GM19240 (cell line): ENCODE results near the gene ZKSCAN1.
A peak's percentile ranks its signal among the peaks of the same experiment; 100 is the strongest.

Source experiments
- DNase-seq: peaks from one replicate; pipeline ENCODE4 v3.0.0; 2011; ENCODE audit warnings: low spot score; ENCODE audit not compliant: insufficient read length

The ZKSCAN1 gene

GRCh38 chr7:100035876-100036275, 20.5 kb downstream of the ZKSCAN1 start:
- DNase-seq, result no peak

GRCh38 chr7:100038326-100038725, 22.9 kb downstream of the ZKSCAN1 start:
- DNase-seq, result no peak

DNA sequence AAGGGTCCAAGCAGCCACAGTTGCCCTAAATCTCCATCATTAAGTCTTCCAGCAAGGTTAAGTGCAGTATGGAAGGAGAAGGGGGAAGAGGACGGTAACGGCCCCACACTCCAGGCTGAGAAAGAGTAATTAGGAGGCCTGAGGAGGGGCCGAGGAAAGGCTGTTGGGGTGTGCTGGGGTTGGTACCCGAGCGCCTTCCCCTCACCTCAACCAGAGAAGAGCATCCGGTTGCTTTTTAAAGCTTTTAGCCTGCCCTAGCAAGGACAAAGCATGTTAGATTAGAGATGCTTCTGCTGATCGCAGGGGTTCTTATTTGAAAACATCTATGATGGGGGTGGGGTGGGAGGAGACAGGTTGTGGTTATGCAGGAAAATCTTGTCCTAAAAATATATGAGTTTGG, 25.2 kb downstream of the ZKSCAN1 start:
- no peak for DNase-seq

GRCh38 chr7:100044718-100045117, 29.3 kb downstream of the ZKSCAN1 start:
- DNase-seq, result no peak

GRCh38 chr7:100048680-100049079, 33.3 kb downstream of the ZKSCAN1 start:
- no peak for DNase-seq

- peak; percentile 85 for DNase-seq
Observed at GRCh38 chr7:100049441-100050291, 34.3 kb downstream of the ZKSCAN1 start, which contains the start of gene ZSCAN21. Gene ZSCAN21 (plus strand): TSS chr7:100049774. CDS start chr7:100057007, 7,233 bp downstream.

DNA sequence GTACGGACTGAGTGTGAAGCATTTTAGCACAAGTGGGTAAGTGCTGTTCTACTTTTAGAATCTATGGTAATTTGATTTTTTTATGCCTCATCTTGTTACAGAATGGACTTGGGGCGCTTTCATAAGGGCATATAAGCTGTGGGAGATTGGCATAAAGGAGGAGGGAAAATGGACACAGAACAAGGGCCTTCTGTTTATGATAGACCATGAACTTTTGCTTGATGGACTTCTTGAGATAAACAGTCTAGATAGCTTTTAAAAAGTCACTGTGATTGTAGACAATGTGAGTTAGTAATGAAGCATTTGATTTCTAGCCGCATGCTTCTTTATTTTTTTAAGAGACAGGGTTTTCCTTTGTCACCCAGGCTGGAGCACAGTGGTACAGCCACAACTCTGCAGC, 36.2 kb downstream of the ZKSCAN1 start:
- no peak for DNase-seq

DNA sequence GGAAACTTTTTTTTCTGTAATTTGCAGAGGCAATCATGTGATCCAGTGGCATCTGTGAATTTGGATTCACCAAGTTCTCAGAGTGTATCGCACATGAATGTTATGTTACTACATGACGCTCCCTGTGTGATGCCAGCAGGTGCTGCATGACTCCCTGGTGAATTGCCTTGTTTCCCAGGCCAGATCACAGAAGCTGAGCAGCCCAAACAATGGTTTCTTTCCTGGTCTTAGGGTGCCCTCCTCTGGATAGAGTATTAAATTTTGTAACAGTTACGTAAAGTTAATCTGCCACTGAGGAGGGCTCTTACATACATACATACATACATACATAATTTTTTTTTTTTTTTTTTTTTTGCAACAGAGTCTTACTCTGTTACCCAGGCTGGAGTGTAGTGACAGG, 37.8 kb downstream of the ZKSCAN1 start:
- DNase-seq, result no peak

DNA sequence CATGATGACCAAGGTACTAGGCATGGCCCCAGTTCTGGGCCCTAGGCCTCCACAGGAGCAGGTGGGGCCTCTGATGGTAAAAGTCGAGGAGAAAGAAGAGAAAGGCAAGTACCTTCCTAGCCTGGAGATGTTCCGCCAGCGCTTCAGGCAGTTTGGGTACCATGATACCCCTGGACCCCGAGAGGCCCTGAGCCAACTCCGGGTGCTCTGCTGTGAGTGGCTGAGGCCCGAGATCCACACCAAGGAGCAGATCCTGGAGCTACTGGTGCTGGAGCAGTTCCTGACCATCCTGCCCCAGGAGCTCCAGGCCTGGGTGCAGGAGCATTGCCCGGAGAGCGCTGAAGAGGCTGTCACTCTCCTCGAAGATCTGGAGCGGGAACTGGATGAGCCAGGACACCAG, 41.6 kb downstream of the ZKSCAN1 start:
- no peak for DNase-seq

DNA sequence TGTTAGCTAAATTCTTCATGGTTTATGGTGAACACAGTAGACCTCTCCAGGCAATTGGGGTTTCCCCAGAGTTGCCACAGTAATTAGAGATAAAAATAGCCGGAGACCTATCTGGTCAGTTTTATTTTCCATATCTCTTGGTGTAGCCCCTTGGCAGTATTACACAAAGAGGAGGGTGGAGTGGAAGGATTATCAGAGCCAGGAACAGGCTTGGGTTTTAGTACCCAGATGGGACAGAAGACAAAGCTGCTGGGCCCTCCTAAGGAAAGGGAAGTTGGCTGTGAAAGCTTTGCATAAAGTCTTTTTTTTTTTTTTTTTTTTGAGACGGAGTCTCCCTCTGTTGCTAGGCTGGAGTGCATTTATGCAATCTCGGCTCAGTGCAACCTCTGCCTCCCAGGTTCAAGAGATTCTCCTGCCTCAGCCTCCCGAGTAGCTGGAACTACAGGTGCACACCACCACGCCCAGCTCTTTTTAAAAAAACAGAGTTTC, 43.9 kb downstream of the ZKSCAN1 start:
- no peak for DNase-seq

DNA sequence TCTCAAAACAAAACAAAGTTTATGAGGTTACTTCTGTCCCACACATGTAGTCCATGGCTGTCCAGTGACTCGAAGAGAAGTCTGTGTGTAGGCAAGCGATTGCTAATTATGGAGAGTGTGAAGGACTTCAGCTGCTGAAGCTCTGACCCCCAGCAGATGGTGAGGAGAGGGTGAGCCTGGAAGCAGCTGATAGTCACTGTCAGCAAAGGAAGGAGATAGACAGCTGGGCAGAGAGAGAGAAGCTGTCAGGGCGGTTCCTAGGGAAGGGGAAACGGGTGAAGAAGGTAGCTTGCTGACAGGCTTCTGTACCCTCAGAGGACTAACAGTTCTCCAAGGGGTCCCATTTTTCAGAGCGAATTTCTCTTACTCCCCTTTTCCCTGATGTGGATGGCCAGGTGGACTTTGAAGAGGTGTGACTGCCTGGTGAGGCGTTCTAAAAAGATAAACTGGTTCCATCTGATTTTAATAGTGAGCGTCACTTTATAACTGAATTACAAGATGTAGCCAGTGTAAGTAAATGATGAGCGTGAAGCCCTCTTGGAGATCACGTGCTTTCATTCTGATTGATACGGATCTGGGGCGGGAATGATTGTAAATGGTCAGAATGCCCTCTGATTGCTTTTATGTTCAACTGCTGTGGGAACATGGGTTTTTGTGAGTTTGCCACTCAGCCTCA, 46.3 kb downstream of the ZKSCAN1 start:
- DNase-seq, result no peak

DNA sequence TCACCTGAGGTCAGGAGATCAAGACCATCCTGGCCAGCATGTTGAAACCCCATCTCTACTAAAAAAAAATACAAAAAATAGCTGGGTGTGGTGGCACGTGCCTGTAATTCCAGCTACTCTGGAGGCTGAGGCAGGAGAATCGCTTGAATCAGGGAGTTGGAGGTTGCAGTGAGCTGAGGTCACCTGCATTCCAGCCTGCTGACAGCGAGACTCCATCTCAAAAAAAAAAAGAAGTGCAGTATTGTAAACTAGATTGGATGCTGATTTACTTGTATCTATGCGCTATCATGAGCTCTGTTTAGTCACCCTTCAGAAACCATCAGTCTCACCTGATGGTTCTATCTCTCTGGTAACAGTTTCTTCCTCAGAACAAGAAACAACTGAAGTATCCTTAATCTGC, 48.0 kb downstream of the ZKSCAN1 start:
- no peak for DNase-seq

GRCh38 chr7:100064162-100064561, 48.8 kb downstream of the ZKSCAN1 start:
- DNase-seq, result no peak

DNA sequence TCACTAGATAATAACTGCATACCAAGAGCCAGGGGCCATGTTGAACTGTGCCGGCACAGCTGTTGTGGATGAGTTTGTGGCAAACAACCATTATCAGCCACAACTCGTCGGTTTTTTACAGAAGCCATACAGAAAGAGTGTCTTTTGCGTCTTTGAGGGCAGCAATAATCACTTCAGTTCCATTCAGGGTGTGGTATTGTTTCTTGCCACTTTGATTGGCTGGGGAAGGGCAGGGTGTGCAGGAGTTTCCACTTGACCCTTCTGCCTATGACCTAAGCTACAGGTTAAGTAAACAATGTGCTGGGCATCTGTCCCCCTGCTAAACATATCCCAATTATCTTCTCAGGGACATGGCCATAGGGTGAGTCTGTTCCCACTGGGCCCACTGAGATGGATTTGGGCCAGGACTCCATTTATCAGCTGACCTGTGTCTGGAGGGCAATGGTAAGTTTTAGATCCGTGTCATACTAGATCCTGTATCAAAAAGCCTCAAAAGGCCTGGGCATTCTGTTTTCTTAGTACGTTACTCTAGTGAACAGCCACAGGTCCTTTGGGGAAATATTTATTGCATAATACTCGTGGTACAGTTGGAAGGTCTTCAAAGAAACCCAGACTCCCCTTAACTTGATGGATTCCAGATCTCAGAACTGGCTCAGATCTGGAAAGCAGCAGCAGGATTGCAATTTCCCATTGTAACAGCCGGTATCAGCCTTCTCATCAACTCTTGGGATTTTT, 50.2 kb downstream of the ZKSCAN1 start:
- DNase-seq, result no peak

GRCh38 chr7:100066953-100067352, 51.6 kb downstream of the ZKSCAN1 start:
- DNase-seq, result no peak

- DNase-seq, result no peak
Observed at GRCh38 chr7:100069991-100070390, 54.6 kb downstream of the ZKSCAN1 start.

DNA sequence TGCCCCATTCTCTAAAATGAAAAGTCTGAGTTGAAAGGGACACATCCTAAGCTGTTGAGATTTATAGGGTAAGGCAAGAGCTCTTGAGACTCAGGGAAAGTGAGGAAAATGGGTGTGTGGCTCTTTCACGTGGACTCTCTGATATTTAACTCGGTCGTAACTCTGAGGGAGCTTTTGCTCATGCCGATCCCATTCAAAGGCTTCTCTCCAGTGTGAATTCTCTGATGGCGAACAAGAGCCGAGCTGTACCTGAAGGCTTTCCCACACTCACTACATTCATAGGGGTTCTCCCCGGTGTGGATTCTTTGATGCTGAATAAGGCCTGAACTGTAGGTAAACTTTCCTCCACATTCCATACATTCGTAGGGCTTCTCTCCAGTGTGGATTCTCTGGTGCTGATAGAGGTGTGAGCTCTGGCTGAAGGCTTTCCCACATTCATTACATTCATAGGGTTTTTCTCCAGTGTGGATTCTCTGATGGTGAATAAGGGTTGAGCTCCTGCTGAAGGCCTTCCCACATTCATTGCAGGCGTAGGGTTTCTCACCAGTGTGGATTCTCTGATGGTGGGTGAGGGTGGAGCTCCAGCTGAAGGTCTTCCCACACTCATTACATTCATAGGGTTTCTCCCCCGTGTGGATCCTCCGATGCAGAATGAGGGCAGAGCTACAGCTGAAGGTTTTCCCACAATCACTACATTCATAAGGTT, 55.8 kb downstream of the ZKSCAN1 start:
- DNase-seq, result no peak

- DNase-seq, result no peak
Observed at GRCh38 chr7:100072462-100072861, 57.1 kb downstream of the ZKSCAN1 start.

DNA sequence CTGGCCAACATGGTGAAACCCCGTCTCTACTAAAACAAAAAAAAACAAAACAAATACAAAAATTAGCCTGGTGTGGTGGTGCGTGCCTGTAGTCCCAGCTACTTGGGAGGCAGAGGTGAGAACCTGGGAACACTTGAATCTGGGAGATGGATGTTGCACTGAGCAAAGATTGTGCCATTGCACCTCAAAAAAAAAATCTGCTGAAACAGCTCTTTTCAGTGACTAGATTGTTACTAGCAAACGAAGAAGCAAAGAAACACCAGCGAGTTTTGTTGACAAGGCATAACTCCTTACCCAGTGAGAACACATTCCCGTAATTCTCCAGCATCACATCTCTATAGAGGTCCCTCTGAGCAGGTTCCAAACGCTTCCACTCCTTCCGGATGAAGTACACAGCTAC, 59.4 kb downstream of the ZKSCAN1 start:
- no peak for DNase-seq

DNA sequence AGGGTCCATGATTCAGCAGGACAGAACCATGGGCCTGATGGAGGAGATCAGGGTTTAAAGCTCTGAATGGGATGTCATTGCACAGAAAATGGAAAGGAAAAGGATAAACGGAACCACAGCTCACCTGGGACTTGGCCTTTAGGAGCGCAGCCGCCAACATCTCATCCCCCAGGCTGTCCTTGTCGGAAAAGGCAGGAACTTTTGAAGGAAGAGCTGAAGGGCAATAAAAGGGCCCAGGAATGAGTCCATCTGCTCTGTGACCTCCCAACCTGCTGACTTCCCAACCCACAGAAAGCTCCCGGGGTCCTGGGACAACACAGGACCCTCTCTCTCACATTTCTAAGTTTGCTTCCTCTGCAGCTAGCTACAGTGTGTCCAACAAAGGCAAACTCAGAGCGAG, 60.0 kb downstream of the ZKSCAN1 start:
- DNase-seq, result no peak

- no peak for DNase-seq
Observed at GRCh38 chr7:100077205-100077604, 61.8 kb downstream of the ZKSCAN1 start.
